Adrenal gland (tissue), 5 donors: ENCODE measurements around the gene CCDC148.

Source experiments
- CTCF ChIP-seq, 6 experiments: fragments of 450-650 bp in 4 of 6; fragments of 200-600 bp in 2 of 6; sonication (generic) in 1 of 6; IDR thresholded peaks; 1 replicate in 5 of 6; 2 replicates in 1 of 6; pipeline versions ENCODE4 v1.5.1 to v1.8.0; 2016 to 2021; ENCODE audit warnings: antibody characterized with exemption in 6 of 6, mild to moderate bottlenecking in 2 of 6, moderate library complexity in 1 of 6
- POLR2A ChIP-seq, 2 donors: fragments of 450-650 bp; IDR thresholded peaks; one replicate each; pipeline ENCODE4 v1.6.1; 2017; ENCODE audit warnings: antibody characterized with exemption in 2 of 2, mild to moderate bottlenecking in 2 of 2, moderate library complexity in 1 of 2
- donor health status: DM: no; HTN: no; CAD: no.

- TF ChIP-seq CTCF (IDR thresholded peaks at IDR 0.05) (no peak), POLR2A (IDR thresholded peaks at IDR 0.05) (no peak)
Measured at GRCh38 chr2:158478816-158479215, 22.3 kb upstream of the CCDC148 start.
